Transverse colon (tissue), 1 donor: ENCODE measurements around the gene PVALEF.

Experiments used
- EP300 ChIP-seq: sonication (generic); formaldehyde crosslinking; IDR thresholded peaks from one replicate; pipeline ENCODE4 v1.6.1; 2017; ENCODE audit warnings: antibody characterized with exemption, low read depth
- POLR2A ChIP-seq: fragments of 450-650 bp; IDR thresholded peaks from one replicate; pipeline ENCODE4 v1.6.1; 2016; ENCODE audit warnings: antibody characterized with exemption, mild to moderate bottlenecking, moderate library complexity

DNA sequence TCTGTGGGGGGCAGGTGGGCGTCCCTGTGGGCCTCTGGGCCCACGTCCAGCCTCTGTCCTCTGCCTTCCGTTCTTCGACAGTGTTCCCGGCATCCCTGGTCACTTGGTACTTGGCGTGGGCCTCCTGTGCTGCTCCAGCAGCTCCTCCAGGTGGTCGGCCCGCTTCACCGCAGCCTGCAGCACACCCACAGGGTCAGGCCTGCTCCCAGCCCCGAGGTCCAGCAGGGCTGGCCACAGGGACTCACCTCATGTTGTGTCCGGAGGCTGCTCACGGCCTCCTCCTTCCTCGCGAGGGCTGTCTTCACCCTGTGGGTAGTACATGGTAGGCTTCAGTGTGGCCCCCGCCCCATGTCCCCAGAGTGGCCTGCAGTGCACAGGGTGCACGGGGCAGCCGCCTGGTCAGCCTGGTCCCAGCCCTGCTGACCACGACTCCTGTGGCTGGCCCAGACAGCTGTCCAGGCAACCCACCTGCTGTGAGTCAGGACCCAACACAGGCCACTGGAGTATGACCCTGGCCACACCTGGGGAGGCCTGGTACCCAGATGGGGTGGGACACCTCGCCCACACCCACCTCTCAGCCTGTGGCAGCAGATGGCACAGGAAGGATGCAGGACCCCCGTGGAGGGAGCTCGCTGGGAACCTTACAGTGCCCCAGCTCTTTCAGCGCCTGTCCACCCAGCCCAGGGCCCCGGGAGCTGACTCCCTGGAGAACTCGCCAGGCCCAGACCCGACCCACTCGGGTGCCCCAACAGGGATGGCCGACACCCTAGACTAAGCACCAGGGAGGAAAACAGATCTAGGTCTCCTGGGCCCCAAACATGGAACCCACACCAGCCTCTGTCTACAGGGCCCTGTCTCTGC, 24.6 kb downstream of the PVALEF start:
- TF ChIP-seq POLR2A (no peak), EP300 (no peak)
